ENCODE measurements around the gene HECTD1. TPM values are rescaled to one million over a fixed set of nuclear protein-coding genes. Genes with fewer than 3 reads are reported as not detected.
"Not testable (repeated sequence)": the region's sequence is repeated elsewhere in the genome, so short reads cannot be mapped to it uniquely, and the experiment has no call there.

The HECTD1 gene
- polyA plus RNA-seq, 1 experiment, result 121 TPM

- H3K27me3 ChIP-seq (ENCODE audit: control insufficient read depth, insufficient read depth, low read length), result no peaks in the 10 kb centered on the region
- no peak for TF ChIP-seq CTCF (IDR thresholded peaks at IDR 0.05; ENCODE audit: low read depth, low read length)
- no peak overlapping the region for H3K4me3 ChIP-seq (ENCODE audit: low read depth, low read length)
- POLR2A ChIA-PET, result interaction anchor here (1.0 to 1.6 kb wide), 3 partner anchors 13 to 69 kb away, joined by 3 to 5 read pairs (median 3); partner anchors contain the start of gene HECTD1
- H3K9me3 ChIP-seq (ENCODE audit: control insufficient read depth, insufficient read depth, low read length), result no peaks in the 10 kb centered on the region
- CTCF ChIA-PET, result interaction anchor here (0.6 to 2.4 kb wide), 2 partner anchors 14 to 137 kb away, joined by 5 to 8 read pairs; partner anchors contain the start of gene HECTD1
- no peak overlapping the region for H3K27ac ChIP-seq (ENCODE audit: low read depth, low read length)
- no peak for DNase-seq (ENCODE audit: low read depth, low spot score)
Measured at GRCh38 chr14:31194661-31195060, 12.9 kb downstream of the HECTD1 start.

- no peaks in the 10 kb centered on the region for H3K27me3 ChIP-seq (ENCODE audit: control insufficient read depth, insufficient read depth, low read length)
- no peak overlapping the region for H3K27ac ChIP-seq (ENCODE audit: low read depth, low read length)
- ChIA-PET CTCF (interaction anchor here (0.6 to 2.4 kb wide), 2 partner anchors 14 to 136 kb away, joined by 5 to 8 read pairs; partner anchors contain the start of gene HECTD1), POLR2A (interaction anchor here (1.0 to 1.6 kb wide), 3 partner anchors 14 to 70 kb away, joined by 3 to 5 read pairs (median 3); partner anchors contain the start of gene HECTD1)
- no peak for TF ChIP-seq CTCF (IDR thresholded peaks at IDR 0.05; ENCODE audit: low read depth, low read length)
- no peak overlapping the region for H3K4me3 ChIP-seq (ENCODE audit: low read depth, low read length)
- H3K9me3 ChIP-seq (ENCODE audit: control insufficient read depth, insufficient read depth, low read length), result no peaks in the 10 kb centered on the region
- DNase-seq (ENCODE audit: low read depth, low spot score), result no peak
Measured at GRCh38 chr14:31194095-31194494, 13.5 kb downstream of the HECTD1 start.

- DNase-seq (ENCODE audit: low read depth, low spot score); H3K4me3 ChIP-seq (ENCODE audit: low read depth, low read length); H3K27ac ChIP-seq (ENCODE audit: low read depth, low read length); POLR2A ChIA-PET; H3K9me3 ChIP-seq (ENCODE audit: control insufficient read depth, insufficient read depth, low read length); H3K27me3 ChIP-seq (ENCODE audit: control insufficient read depth, insufficient read depth, low read length): not testable (repeated sequence)
- CTCF ChIA-PET, result interaction anchor here (0.7 kb wide), 1 partner anchor 183 kb away, joined by 3 read pairs; no protein-coding TSS in a partner anchor
Measured at GRCh38 chr14:31192544-31192943, 15.0 kb downstream of the HECTD1 start.

- TF ChIP-seq CTCF (IDR thresholded peaks at IDR 0.05; ENCODE audit: low read depth, low read length), result no peak
- POLR2A ChIA-PET, result no interaction called here
Measured at GRCh38 chr14:31190717-31191263, 16.8 kb downstream of the HECTD1 start.

GRCh38 chr14:31190219-31190603 lies 17.4 kb downstream of the HECTD1 start:
- H3K27ac ChIP-seq (ENCODE audit: low read depth, low read length), result no peak overlapping the region
- no peaks in the 10 kb centered on the region for H3K27me3 ChIP-seq (ENCODE audit: control insufficient read depth, insufficient read depth, low read length)
- TF ChIP-seq CTCF (IDR thresholded peaks at IDR 0.05; ENCODE audit: low read depth, low read length), result no peak
- H3K9me3 ChIP-seq (ENCODE audit: control insufficient read depth, insufficient read depth, low read length), result no peaks in the 10 kb centered on the region
- no peak for DNase-seq (ENCODE audit: low read depth, low spot score)
- POLR2A ChIA-PET, result no interaction called here
- CTCF ChIA-PET, result interaction anchor here (0.6 kb wide), 1 partner anchor 25 kb away, joined by 3 read pairs; no protein-coding TSS in a partner anchor
- H3K4me3 ChIP-seq (ENCODE audit: low read depth, low read length), result no peak overlapping the region

More at GRCh38 chr14:31190717-31191263, 16.8 kb downstream of the HECTD1 start:
- no peak for DNase-seq (ENCODE audit: low read depth, low spot score)
- Histone ChIP-seq H3K4me3 (ENCODE audit: low read depth, low read length) (no peak overlapping the region), H3K9me3 (ENCODE audit: control insufficient read depth, insufficient read depth, low read length) (no peaks in the 10 kb centered on the region), H3K27ac (ENCODE audit: low read depth, low read length) (no peak overlapping the region), H3K27me3 (ENCODE audit: control insufficient read depth, insufficient read depth, low read length) (no peaks in the 10 kb centered on the region)
- CTCF ChIA-PET, result interaction anchor here (0.6 kb wide), 1 partner anchor 25 kb away, joined by 3 read pairs; no protein-coding TSS in a partner anchor

All from AG04450 (cell line).